HG03378 (cell line): Measurements from ENCODE around the gene FAM200C.

Experiments used
- ATAC-seq: cut with Tn5 transposase; IDR thresholded peaks from one replicate; pipeline ENCODE4 v1.9.1; 2021; ENCODE audit warnings: mild to moderate bottlenecking, moderate library complexity; ENCODE audit not compliant: unreplicated experiment

Gene FAM200C

GRCh38 chr5:160369990-160370712 lies 29.7 kb downstream of the FAM200C start, which contains the start of gene C1QTNF2:
Gene C1QTNF2, minus strand, starts transcription at chr5:160370626. Its CDS starts 15,615 bp downstream, at chr5:160355011.
- ATAC-seq: no peak

GRCh38 chr5:160367885-160368284 lies 32.0 kb downstream of the FAM200C start:
- ATAC-seq: no peak

- ATAC-seq: no peak
These were observed 32.6 kb downstream of the FAM200C start for GRCh38 chr5:160367261-160367660.

GRCh38 chr5:160366230-160366629 lies 33.6 kb downstream of the FAM200C start:
- ATAC-seq: no peak

- ATAC-seq: no peak
These were observed 36.0 kb downstream of the FAM200C start for GRCh38 chr5:160363660-160364395.

GRCh38 chr5:160363211-160363610 lies 36.6 kb downstream of the FAM200C start:
- ATAC-seq: no peak

GRCh38 chr5:160361624-160362228 lies 38.1 kb downstream of the FAM200C start:
- ATAC-seq: no peak

GRCh38 chr5:160360310-160360709 lies 39.5 kb downstream of the FAM200C start:
- ATAC-seq: no peak

GRCh38 chr5:160359816-160360215 lies 40.0 kb downstream of the FAM200C start:
- no peak for ATAC-seq

GRCh38 chr5:160359242-160359641 lies 40.6 kb downstream of the FAM200C start:
- no peak for ATAC-seq

GRCh38 chr5:160357861-160358411 lies 41.9 kb downstream of the FAM200C start:
- ATAC-seq: no peak

GRCh38 chr5:160357394-160357793 lies 42.5 kb downstream of the FAM200C start:
- ATAC-seq: no peak

GRCh38 chr5:160356550-160357347 lies 43.1 kb downstream of the FAM200C start:
- ATAC-seq: no peak

GRCh38 chr5:160354666-160355065 lies 45.2 kb downstream of the FAM200C start:
- ATAC-seq: no peak

- no peak for ATAC-seq
These were observed 46.5 kb downstream of the FAM200C start for GRCh38 chr5:160353379-160353778.

GRCh38 chr5:160352308-160352707 lies 47.5 kb downstream of the FAM200C start:
- no peak for ATAC-seq

GRCh38 chr5:160349935-160350303 lies 49.9 kb downstream of the FAM200C start:
- no peak for ATAC-seq

GRCh38 chr5:160349249-160349934 lies 50.5 kb downstream of the FAM200C start:
- ATAC-seq: no peak

- no peak for ATAC-seq
These were observed 51.8 kb downstream of the FAM200C start for GRCh38 chr5:160348080-160348479.

- no peak for ATAC-seq
These were observed 52.4 kb downstream of the FAM200C start for GRCh38 chr5:160347448-160347847.
